ENCODE data around the gene USHBP1. TPM values are rescaled to one million over a fixed set of nuclear protein-coding genes. Genes with fewer than 3 reads are reported as not detected.

The USHBP1 gene
- polyA plus RNA-seq, 1 donor from 2014 or later = 0.59 TPM

DNA sequence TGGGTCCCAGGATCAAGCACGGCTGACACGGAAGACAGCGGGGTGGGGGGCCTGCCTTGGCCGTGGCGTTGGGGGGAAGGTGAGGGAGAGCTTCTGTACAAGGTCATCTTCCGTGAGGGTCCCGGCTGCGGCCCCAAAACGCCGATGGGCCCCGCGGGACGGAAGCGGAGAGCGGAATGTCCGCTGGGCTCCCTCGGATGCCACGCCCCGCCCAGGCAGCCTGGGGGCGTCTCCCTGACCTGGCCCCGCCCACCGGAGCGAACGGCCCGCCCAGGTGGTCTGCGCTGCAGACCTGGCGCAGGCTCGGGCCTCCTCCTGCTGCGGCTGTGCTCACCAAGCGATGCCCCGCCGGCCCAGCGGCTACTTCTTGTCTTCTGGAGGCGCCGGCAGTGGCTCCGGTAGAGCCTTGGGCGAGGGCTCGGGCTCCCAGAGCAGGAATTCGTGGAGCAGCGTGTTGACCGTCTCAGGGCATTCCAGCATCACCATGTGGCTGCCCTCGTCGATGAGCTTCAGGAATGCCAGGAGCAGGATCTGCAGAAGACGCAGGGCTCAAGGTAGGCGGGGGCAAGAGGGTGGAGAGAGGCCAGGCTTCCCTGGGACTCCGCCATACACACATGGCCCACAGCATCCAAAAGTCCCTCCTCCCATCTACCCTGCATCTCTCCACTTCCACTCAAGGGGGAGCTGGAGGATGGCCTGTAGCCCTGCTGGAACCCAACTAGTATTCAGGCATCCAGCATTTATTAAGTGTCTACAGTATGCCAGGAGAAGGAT is 27.9 kb upstream of the USHBP1 start:
- H3K4me3 ChIP-seq (ENCODE audit: low read length) = no peak overlapping the region
- H2AFZ ChIP-seq (ENCODE audit: low read depth, low read length) = no peak overlapping the region
- H3K9me2 ChIP-seq (ENCODE audit: insufficient read depth, low read length) = no peaks in the 10 kb centered on the region
- no peaks in the 10 kb centered on the region for H3K27me3 ChIP-seq (ENCODE audit: insufficient read depth, low read depth, low read length)
- no peak overlapping the region for H3K27ac ChIP-seq (ENCODE audit: low read length)
- H3K79me2 ChIP-seq (replicated peaks; ENCODE audit: insufficient read depth, low read length) = no peaks in the 10 kb centered on the region
- H3K36me3 ChIP-seq (ENCODE audit: insufficient read depth, low read length) = peaks cover 6% of the 10 kb centered on the region
- H3K9ac ChIP-seq (ENCODE audit: low read length) = no peak overlapping the region
- H3F3A ChIP-seq (ENCODE audit: insufficient read depth, low read length, poor library complexity, severe bottlenecking) = no peaks in the 10 kb centered on the region
- H3K4me2 ChIP-seq (ENCODE audit: low read length) = no peak overlapping the region
- TF ChIP-seq, protein P1, sequence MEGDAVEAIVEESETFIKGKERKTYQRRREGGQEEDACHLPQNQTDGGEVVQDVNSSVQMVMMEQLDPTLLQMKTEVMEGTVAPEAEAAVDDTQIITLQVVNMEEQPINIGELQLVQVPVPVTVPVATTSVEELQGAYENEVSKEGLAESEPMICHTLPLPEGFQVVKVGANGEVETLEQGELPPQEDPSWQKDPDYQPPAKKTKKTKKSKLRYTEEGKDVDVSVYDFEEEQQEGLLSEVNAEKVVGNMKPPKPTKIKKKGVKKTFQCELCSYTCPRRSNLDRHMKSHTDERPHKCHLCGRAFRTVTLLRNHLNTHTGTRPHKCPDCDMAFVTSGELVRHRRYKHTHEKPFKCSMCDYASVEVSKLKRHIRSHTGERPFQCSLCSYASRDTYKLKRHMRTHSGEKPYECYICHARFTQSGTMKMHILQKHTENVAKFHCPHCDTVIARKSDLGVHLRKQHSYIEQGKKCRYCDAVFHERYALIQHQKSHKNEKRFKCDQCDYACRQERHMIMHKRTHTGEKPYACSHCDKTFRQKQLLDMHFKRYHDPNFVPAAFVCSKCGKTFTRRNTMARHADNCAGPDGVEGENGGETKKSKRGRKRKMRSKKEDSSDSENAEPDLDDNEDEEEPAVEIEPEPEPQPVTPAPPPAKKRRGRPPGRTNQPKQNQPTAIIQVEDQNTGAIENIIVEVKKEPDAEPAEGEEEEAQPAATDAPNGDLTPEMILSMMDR (IDR thresholded peaks at IDR 0.05; ENCODE audit: poor library complexity, severe bottlenecking) = peak; percentile 36
- no peak for TF ChIP-seq REST (IDR thresholded peaks at IDR 0.05; ENCODE audit: borderline replicate concordance)
- TF ChIP-seq MXI1 (conservative IDR thresholded peaks at IDR 0.05; ENCODE audit: poor library complexity, severe bottlenecking) = no peak
- TF ChIP-seq RAD21 (conservative IDR thresholded peaks at IDR 0.05) = peak; percentile 16
- no peak for TF ChIP-seq EZH2 (IDR thresholded peaks at IDR 0.05; ENCODE audit: borderline replicate concordance, insufficient read depth, low read length, poor library complexity, severe bottlenecking)
- H4K20me1 ChIP-seq (ENCODE audit: insufficient read depth) = no peaks in the 10 kb centered on the region
- no peaks in the 10 kb centered on the region for H3K9me3 ChIP-seq (ENCODE audit: low read length)

DNA sequence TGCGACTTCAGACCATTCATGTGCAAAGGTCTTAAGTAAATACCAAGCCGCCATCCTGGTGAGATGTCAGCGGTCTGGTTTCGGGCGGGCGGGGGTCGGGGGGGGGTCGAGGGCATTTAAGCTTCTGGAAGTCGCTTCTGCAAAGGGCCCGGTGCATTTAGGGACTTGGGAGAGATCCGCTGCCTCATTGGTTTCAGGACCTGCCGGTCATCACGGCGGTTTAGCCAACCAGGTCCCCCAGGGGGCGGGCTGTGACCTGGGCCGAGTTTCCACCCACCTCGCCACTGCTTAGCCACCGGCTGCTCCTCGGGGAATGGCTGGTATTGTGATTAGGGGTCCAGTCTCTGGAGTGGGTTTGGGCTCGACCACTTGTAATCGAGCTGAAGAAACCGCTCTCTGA is 24.9 kb upstream of the USHBP1 start:
- no peaks in the 10 kb centered on the region for H3K79me2 ChIP-seq (replicated peaks; ENCODE audit: insufficient read depth, low read length)
- TF ChIP-seq, protein P1 (IDR thresholded peaks at IDR 0.05; ENCODE audit: poor library complexity, severe bottlenecking) = no peak
- TF ChIP-seq EZH2 (IDR thresholded peaks at IDR 0.05; ENCODE audit: borderline replicate concordance, insufficient read depth, low read length, poor library complexity, severe bottlenecking) (no peak), MXI1 (conservative IDR thresholded peaks at IDR 0.05; ENCODE audit: poor library complexity, severe bottlenecking) (no peak), RAD21 (conservative IDR thresholded peaks at IDR 0.05) (no peak), SMC3 (conservative IDR thresholded peaks at IDR 0.05; ENCODE audit: poor library complexity) (no peak), EP300 (conservative IDR thresholded peaks at IDR 0.05; ENCODE audit: poor library complexity, severe bottlenecking) (no peak), POLR2AphosphoS5 (IDR thresholded peaks at IDR 0.05) (no peak), REST (IDR thresholded peaks at IDR 0.05; ENCODE audit: borderline replicate concordance) (no peak), TAF1 (IDR thresholded peaks at IDR 0.05; ENCODE audit: low read depth) (no peak)
- H3K9me2 ChIP-seq (ENCODE audit: insufficient read depth, low read length) = no peaks in the 10 kb centered on the region
- no peaks in the 10 kb centered on the region for H3K27me3 ChIP-seq (ENCODE audit: insufficient read depth, low read depth, low read length)
- H3F3A ChIP-seq (ENCODE audit: insufficient read depth, low read length, poor library complexity, severe bottlenecking) = no peaks in the 10 kb centered on the region
- H3K27ac ChIP-seq (ENCODE audit: low read length) = no peak overlapping the region
- H3K4me2 ChIP-seq (ENCODE audit: low read length) = no peak overlapping the region
- H3K9me3 ChIP-seq (ENCODE audit: low read length) = no peaks in the 10 kb centered on the region
- H3K36me3 ChIP-seq (ENCODE audit: insufficient read depth, low read length) = peaks cover 5% of the 10 kb centered on the region
- H2AFZ ChIP-seq (ENCODE audit: low read depth, low read length) = no peak overlapping the region
- no peak overlapping the region for H3K9ac ChIP-seq (ENCODE audit: low read length)
- no peaks in the 10 kb centered on the region for H4K20me1 ChIP-seq (ENCODE audit: insufficient read depth)
- no peak overlapping the region for H3K4me3 ChIP-seq (ENCODE audit: low read length)
